ENCODE measurements around the gene LRP1.

Gene LRP1

GRCh38 chr12:57222286-57223190 is 94.3 kb downstream of the LRP1 start:
- no peak for DNase-seq
- in situ Hi-C loops (cut with HindIII; ENCODE audit: low pct_ligation_motif_present, low pct_unique_long_range_greater_than_20kb, low sequenced_read_pairs) = no loop called here

- DNase-seq = no peak
- in situ Hi-C loops (cut with HindIII; ENCODE audit: low pct_ligation_motif_present, low pct_unique_long_range_greater_than_20kb, low sequenced_read_pairs) = no loop called here
Measured at GRCh38 chr12:57223191-57224165, 95.2 kb downstream of the LRP1 start.

- in situ Hi-C loops (cut with HindIII; ENCODE audit: low pct_ligation_motif_present, low pct_unique_long_range_greater_than_20kb, low sequenced_read_pairs) = no loop called here
- DNase-seq = no peak
Measured at GRCh38 chr12:57224278-57224972, 96.1 kb downstream of the LRP1 start.

- DNase-seq = no peak
- in situ Hi-C loops (cut with HindIII; ENCODE audit: low pct_ligation_motif_present, low pct_unique_long_range_greater_than_20kb, low sequenced_read_pairs) = no loop called here
Measured at GRCh38 chr12:57224973-57225679, 96.8 kb downstream of the LRP1 start.

- no peak for DNase-seq
- in situ Hi-C loops (cut with HindIII; ENCODE audit: low pct_ligation_motif_present, low pct_unique_long_range_greater_than_20kb, low sequenced_read_pairs) = no loop called here
Measured at GRCh38 chr12:57225680-57226210, 97.5 kb downstream of the LRP1 start.

GRCh38 chr12:57226588-57227314 is 98.5 kb downstream of the LRP1 start:
- in situ Hi-C loops (cut with HindIII; ENCODE audit: low pct_ligation_motif_present, low pct_unique_long_range_greater_than_20kb, low sequenced_read_pairs) = no loop called here
- no peak for DNase-seq

- DNase-seq = no peak
- in situ Hi-C loops (cut with HindIII; ENCODE audit: low pct_ligation_motif_present, low pct_unique_long_range_greater_than_20kb, low sequenced_read_pairs) = no loop called here
Measured at GRCh38 chr12:57227315-57228115, 99.2 kb downstream of the LRP1 start.

GRCh38 chr12:57229046-57229633 is 100.9 kb downstream of the LRP1 start:
- no peak for DNase-seq
- in situ Hi-C loops (cut with HindIII; ENCODE audit: low pct_ligation_motif_present, low pct_unique_long_range_greater_than_20kb, low sequenced_read_pairs) = no loop called here

- DNase-seq = peak; percentile 99
- in situ Hi-C loops (cut with HindIII; ENCODE audit: low pct_ligation_motif_present, low pct_unique_long_range_greater_than_20kb, low sequenced_read_pairs) = no loop called here
Measured at GRCh38 chr12:57229634-57230380, 101.5 kb downstream of the LRP1 start, which contains the start of gene SHMT2. Gene SHMT2, plus strand, starts transcription at chr12:57229711. Its CDS starts 68 bp downstream, at chr12:57229779.

- no peak for DNase-seq
- in situ Hi-C loops (cut with HindIII; ENCODE audit: low pct_ligation_motif_present, low pct_unique_long_range_greater_than_20kb, low sequenced_read_pairs) = no loop called here
Measured at GRCh38 chr12:57230381-57231155, 102.3 kb downstream of the LRP1 start.

- in situ Hi-C loops (cut with HindIII; ENCODE audit: low pct_ligation_motif_present, low pct_unique_long_range_greater_than_20kb, low sequenced_read_pairs) = no loop called here
- no peak for DNase-seq
Measured at GRCh38 chr12:57231276-57232021, 103.2 kb downstream of the LRP1 start.

- DNase-seq = no peak
- in situ Hi-C loops (cut with HindIII; ENCODE audit: low pct_ligation_motif_present, low pct_unique_long_range_greater_than_20kb, low sequenced_read_pairs) = no loop called here
Measured at GRCh38 chr12:57232156-57232756, 104.0 kb downstream of the LRP1 start.

- in situ Hi-C loops (cut with HindIII; ENCODE audit: low pct_ligation_motif_present, low pct_unique_long_range_greater_than_20kb, low sequenced_read_pairs) = no loop called here
- DNase-seq = no peak
Measured at GRCh38 chr12:57233357-57234232, 105.3 kb downstream of the LRP1 start.
